AG10803 (cell line): ENCODE data around the gene CLEC19A.

Experiments
- DNase-seq: peaks from one replicate; pipeline ENCODE4 v3.0.0; 2010; ENCODE audit warnings: low read depth
- H3K4me3 ChIP-seq: 2 replicates; pipeline ENCODE4 v1.5.1; 2011; ENCODE audit warnings: mild to moderate bottlenecking, low read length, control low read depth
- CTCF ChIP-seq: conservative IDR thresholded peaks from 2 replicates; pipeline ENCODE4 v1.5.1; 2011; ENCODE audit warnings: mild to moderate bottlenecking, low read length, control low read depth, inconsistent platforms

CLEC19A gene

GRCh38 chr16:19323596-19323995, 38.1 kb downstream of the CLEC19A start:
- no peak overlapping the region for H3K4me3 ChIP-seq
- no peak for TF ChIP-seq CTCF
- peak; percentile 3 for DNase-seq

- no peak for TF ChIP-seq CTCF
- H3K4me3 ChIP-seq = no peak overlapping the region
- no peak for DNase-seq
Observed at GRCh38 chr16:19328364-19328763, 42.8 kb downstream of the CLEC19A start.

GRCh38 chr16:19329932-19330331, 44.4 kb downstream of the CLEC19A start:
- no peak overlapping the region for H3K4me3 ChIP-seq
- peak; percentile 6 for DNase-seq
- no peak for TF ChIP-seq CTCF

- peak; percentile 42 for DNase-seq
- no peak for TF ChIP-seq CTCF
Observed at GRCh38 chr16:19330841-19331397, 45.4 kb downstream of the CLEC19A start.

GRCh38 chr16:19331794-19332193, 46.3 kb downstream of the CLEC19A start:
- no peak for TF ChIP-seq CTCF
- no peak overlapping the region for H3K4me3 ChIP-seq
- DNase-seq = no peak

More at GRCh38 chr16:19330841-19331397, 45.4 kb downstream of the CLEC19A start:
- H3K4me3 ChIP-seq = no peak overlapping the region

- no peak overlapping the region for H3K4me3 ChIP-seq
- TF ChIP-seq CTCF = no peak
- no peak for DNase-seq
Observed at GRCh38 chr16:19338335-19338734, 52.8 kb downstream of the CLEC19A start.

GRCh38 chr16:19344224-19344801, 58.8 kb downstream of the CLEC19A start:
- DNase-seq = no peak
- no peak overlapping the region for H3K4me3 ChIP-seq
- TF ChIP-seq CTCF = no peak
